HG02870 (cell line): Measurements from ENCODE around the gene HTR2C.
A peak's percentile ranks its signal among the peaks of the same experiment; 100 is the strongest.
"Not testable (repeated sequence)": the region's sequence is repeated elsewhere in the genome, so short reads cannot be mapped to it uniquely, and the experiment has no call there.

Experiments
- ATAC-seq: cut with Tn5 transposase; IDR thresholded peaks from one replicate; pipeline ENCODE4 v1.9.1; 2021; ENCODE audit warnings: mild to moderate bottlenecking, moderate library complexity; ENCODE audit not compliant: unreplicated experiment

HTR2C gene

GRCh38 chrX:114583646-114584374 lies at the start of gene HTR2C:
TSS of gene HTR2C (plus strand) at chrX:114584086. CDS start at chrX:114726937, 142,851 bp downstream.
- ATAC-seq: no peak

GRCh38 chrX:114580336-114580735 lies 3.5 kb upstream of the HTR2C start:
- ATAC-seq: no peak

DNA sequence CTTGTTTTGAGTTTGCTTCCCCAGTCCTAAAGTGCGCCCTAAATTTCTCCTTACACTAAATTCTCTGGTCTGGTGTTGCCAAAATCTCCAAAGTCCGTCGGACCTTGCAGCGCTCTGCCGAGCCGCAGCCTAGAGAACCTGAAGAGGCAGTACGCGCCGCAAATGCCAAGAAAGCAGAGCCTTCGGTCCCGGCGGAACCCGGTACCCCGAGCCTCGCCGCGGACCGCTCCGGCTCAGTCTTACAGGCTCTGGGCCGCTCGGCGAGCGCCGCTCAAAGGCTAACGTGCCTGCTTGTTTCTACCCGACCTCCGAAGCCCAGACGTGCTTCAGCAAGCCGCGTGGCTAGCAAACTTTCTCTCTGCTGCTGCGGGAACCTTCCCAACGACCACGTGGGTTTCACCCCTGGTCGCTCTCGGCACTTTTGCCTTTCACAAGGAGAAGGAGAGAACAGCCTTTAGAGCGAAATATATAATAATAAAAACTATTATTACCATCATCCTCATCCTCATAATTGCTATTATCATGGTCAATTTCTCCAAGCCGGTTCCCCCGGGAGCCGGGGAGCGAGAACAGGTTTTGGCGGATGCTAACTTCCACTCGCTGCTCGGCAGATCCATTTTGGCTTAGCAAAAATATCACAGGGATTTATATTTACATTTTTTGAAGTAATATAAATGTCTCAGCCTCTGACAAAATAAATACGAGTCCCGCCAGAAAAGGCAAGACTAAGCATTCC lies 2.2 kb upstream of the HTR2C start:
- ATAC-seq: no peak

DNA sequence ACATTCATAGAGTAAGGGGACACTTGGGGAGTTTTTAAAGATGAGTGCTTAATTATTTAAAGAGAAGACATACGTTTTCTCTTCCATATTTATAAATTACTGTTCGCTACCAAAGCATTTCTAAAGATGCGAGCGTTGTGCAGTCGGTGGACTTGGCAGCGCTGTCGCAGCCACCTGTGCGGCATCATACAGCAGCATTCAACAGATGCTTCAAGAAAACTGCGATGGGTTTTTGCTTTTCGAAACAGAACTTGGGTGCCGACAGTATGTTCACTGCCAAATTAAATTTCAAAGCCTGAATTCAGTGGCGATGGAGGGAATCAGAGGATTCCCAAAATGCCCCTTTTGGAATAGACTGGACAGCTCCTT lies 1.6 kb upstream of the HTR2C start:
- ATAC-seq: no peak

DNA sequence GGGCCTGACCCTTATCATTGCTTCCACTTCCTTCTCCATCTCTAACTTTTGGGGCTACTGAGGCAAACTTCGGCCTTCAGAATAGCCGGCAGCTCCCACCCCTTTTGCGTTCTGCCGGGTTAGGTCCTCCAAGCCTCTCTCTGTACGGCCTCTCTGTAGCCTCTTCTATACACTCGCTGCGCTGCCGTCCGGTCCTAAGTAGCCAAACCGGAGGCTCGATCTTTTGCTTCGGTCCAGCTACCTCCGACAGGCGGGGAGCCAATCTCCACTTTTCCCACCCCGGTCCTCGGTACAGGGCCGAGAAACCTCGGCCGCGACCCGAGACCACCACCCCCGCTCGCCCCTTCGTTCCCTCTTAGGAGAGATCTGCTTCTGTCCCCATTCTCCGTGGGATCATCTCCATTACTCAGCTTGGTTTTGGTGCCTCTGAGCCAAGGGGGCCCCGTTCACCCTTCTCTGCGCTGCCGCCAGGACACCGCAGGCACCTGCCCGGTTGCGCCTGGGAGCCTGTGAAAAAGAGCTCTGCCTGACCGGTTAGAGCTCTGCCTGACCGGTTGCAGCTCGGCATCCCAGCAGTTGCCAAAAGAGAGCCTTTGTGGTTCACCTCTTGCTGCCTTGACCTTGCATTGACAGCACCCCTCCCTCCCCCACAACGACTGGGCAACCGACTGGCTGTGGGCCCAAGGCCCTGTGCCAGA lies 1.0 kb upstream of the HTR2C start:
- no peak for ATAC-seq

DNA sequence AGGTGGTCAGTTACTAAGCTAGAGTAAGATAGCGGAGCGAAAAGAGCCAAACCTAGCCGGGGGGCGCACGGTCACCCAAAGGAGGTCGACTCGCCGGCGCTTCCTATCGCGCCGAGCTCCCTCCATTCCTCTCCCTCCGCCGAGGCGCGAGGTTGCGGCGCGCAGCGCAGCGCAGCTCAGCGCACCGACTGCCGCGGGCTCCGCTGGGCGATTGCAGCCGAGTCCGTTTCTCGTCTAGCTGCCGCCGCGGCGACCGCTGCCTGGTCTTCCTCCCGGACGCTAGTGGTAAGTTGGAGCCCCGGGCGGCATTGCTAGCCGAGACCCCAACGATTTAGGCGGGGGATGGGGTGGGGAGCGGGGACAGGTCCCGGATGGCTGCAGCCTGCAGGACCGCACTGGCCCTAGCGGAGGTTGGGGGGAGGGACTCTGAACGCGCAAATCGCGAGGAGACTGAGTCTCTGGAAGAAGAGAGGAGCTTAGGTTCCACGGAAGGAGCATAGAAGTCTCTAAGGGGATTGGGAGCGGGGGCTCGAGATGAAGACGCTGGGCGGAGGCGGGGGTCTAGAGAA lies 573 bp downstream of the HTR2C start:
- no peak for ATAC-seq

DNA sequence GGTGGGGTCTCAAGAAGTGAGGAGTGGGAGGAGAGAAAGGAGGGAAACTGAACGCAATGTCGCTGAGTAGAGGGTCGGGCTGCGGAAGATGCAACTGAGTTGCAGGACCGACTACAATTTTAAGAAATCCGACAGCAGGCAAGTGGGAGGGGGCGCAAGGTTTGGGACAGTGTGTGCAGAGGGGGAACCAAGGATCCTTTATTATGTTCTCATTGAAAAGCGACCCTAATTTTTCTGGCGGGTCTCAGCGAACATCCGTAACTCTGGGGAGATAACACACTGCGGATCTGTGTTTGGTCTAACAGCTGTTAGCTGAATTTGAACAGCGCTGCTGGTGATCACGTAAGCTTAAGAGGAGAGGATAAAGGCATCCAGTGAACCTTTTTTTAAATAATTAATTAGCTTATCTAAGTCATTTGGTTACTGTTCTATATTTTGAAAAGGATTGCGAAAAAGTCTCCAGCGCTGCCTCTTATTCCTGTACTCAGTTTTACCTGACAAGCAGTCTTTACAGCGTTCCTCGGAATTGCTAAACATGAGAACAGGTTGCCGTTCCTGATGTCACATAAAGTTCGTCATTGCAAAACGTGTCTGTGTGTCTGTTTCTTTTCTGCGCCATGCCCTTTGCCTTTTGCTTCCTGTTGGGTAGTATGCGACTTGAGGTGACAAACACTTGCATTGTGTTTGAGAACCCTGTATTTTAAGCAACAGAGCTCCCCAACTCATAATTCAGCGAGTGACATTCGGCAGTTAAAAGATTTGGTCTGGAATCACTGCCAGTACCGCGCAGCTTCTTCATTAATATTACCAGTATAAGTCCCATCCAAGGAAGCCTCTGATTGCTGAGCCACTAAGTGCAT lies 1.3 kb downstream of the HTR2C start:
- ATAC-seq: no peak

DNA sequence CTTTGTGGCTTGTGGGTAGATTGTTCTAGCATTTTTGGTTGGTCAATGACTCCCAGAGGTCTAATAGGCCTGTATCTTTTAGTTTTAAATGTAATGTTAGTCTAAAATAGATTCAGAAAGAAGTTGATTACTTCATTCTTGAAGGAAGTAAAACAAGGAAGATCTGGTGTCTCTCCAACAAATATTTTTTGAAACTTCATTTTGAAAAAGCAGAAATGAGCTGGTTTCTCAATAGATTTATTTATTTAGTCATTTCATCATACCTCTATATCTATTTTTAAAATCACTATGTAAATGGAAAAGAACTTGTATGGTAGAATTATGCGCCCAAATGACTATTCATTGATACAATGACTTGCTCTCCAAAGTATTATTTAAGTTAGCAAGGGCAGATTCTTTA lies 7.2 kb downstream of the HTR2C start:
- no peak for ATAC-seq

- ATAC-seq: no peak
Measured at GRCh38 chrX:114599305-114599704, 15.4 kb downstream of the HTR2C start.

- ATAC-seq: no peak
Measured at GRCh38 chrX:114599911-114600310, 16.0 kb downstream of the HTR2C start.

DNA sequence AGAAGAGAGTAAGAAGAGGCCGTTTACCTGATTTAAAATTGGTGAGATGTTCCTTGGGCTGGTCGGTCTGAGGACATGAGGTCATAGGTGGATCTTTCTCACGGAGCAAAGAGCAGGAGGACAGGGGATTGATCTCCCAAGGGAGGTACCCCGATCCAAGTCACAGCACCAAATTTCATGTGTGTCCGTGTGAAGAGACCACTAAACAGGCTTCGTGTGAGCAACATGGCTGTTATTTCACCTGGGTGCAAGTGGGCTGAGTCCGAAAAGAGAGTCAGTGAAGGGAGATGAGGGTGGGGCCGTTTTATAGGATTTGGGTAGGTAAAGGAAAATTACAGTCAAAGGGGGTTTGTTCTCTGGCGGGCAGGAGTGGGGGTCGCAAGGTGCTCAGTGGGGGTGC lies 22.7 kb downstream of the HTR2C start:
- ATAC-seq: not testable (repeated sequence)

GRCh38 chrX:114611018-114611619 lies 27.2 kb downstream of the HTR2C start:
- no peak for ATAC-seq

DNA sequence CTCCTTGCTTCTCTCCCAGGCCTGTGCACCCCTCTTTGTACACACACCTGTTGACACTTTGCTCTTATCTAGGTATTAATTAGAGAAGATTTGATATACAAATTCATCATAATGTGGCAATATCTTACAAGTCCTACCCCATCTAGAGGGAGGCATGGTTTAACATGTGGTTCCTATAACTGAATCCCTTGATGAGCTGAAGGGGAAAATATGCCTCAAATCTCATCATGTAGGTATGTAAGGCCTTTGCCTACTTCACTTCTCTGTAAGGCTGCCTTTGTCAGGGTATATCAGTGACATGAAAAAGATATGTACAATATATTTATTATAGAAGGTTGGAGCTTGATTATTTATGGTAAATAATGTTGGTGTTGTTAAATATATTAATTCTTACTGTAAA lies 31.9 kb downstream of the HTR2C start:
- ATAC-seq: no peak

- peak; percentile 85 for ATAC-seq
Measured at GRCh38 chrX:114619874-114620273, 36.0 kb downstream of the HTR2C start.

- ATAC-seq: peak; percentile 76
Measured at GRCh38 chrX:114626323-114626722, 42.4 kb downstream of the HTR2C start.

- no peak for ATAC-seq
Measured at GRCh38 chrX:114635986-114636385, 52.1 kb downstream of the HTR2C start.

- no peak for ATAC-seq
Measured at GRCh38 chrX:114650351-114650750, 66.5 kb downstream of the HTR2C start.

DNA sequence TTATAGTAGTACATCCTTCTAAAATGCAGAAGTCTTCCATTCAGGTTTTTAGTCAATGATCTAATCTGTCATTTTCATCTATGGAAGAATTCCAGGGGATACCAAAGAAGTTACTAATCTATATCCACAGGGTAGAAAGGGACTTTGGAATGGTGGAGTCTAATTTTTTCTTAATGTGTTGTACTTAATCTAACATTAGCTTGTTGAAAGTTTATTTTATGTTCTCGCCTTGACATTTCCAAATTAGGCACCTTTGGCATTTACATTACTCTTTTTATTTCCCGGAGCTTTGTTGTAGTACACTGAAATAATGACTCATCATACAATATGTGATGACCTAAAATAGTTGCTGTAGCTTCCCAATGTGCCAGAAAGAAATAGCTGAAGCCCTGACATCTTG lies 91.5 kb downstream of the HTR2C start:
- no peak for ATAC-seq

- ATAC-seq: not testable (repeated sequence)
Measured at GRCh38 chrX:114700533-114700932, 116.6 kb downstream of the HTR2C start.

GRCh38 chrX:114709406-114709805 lies 125.5 kb downstream of the HTR2C start:
- ATAC-seq: no peak
